ENCODE data around the gene NR6A1.

GRCh38 chr9:124623966-124624734 lies 147.0 kb downstream of the NR6A1 start:
- TF ChIP-seq USF2 (IDR thresholded peaks at IDR 0.05; ENCODE audit: low read depth, low read length): no peak
- no peak for TF ChIP-seq USF2 (CRISPR knock-in tag; IDR thresholded peaks at IDR 0.05; ENCODE audit: borderline replicate concordance)
- TF ChIP-seq AFF4 (CRISPR knock-in tag; IDR thresholded peaks at IDR 0.05): no peak
- TF ChIP-seq ZNF331 (CRISPR knock-in tag; IDR thresholded peaks at IDR 0.05): no peak
- no peak for TF ChIP-seq ADNP (CRISPR knock-in tag; IDR thresholded peaks at IDR 0.05)
- no peak for TF ChIP-seq SIN3A (IDR thresholded peaks at IDR 0.05; ENCODE audit: borderline replicate concordance, low read depth, low read length)
- no peak for TF ChIP-seq SP1 (IDR thresholded peaks at IDR 0.05)
- no peak for TF ChIP-seq SP1 (CRISPR knock-in tag; IDR thresholded peaks at IDR 0.05)
- no peak for TF ChIP-seq CTCF (CRISPR knock-in tag; IDR thresholded peaks at IDR 0.05)
